A673 (cell line): ENCODE data around the gene GALC. TPM values are rescaled to one million over a fixed set of nuclear protein-coding genes. Genes with fewer than 3 reads are reported as not detected.
"Not testable (repeated sequence)": the region's sequence is repeated elsewhere in the genome, so short reads cannot be mapped to it uniquely, and the experiment has no call there.

ENCODE experiments used
- BruUV-seq: library from RNA; stranded (reverse); fragments of 400-500 nt; replicated peaks from 2 replicates; lab custom pipeline; 2021; lab: Mats Ljungman, UMichigan
- CTCF ChIA-PET: fragments of 300-600 bp; sonication (Branson Sonifier 250); formaldehyde crosslinking; loops from one replicate; lab custom pipeline; 2022; ENCODE audit warnings: antibody characterized with exemption; lab: Charles Lee
- POLR2A ChIA-PET: fragments of 300-600 bp; sonication (Branson Sonifier 250); formaldehyde crosslinking; loops from one replicate; lab custom pipeline; 2022; ENCODE audit warnings: antibody characterized with exemption; ENCODE audit not compliant: low non-redundant PET; lab: Charles Lee
- DNase-seq: peaks from one replicate; pipeline ENCODE4 v3.0.0-alpha.2; 2015; ENCODE audit warnings: low spot score
- H3K27ac ChIP-seq: fragments of 200-600 bp; sonication (generic); 2 replicates; pipeline ENCODE4 v1.5.1; 2016; ENCODE audit warnings: mixed run types, low read depth, mild to moderate bottlenecking, mixed read lengths, antibody characterized with exemption, low read length; ENCODE audit not compliant: poor library complexity, severe bottlenecking
- H3K27me3 ChIP-seq: fragments of 200-600 bp; sonication (generic); replicated peaks from 2 replicates; pipeline ENCODE4 v1.6.1; 2017; ENCODE audit warnings: mixed run types, low read depth, mild to moderate bottlenecking, mixed read lengths, antibody characterized with exemption, low read length; ENCODE audit not compliant: insufficient read depth, poor library complexity
- H3K36me3 ChIP-seq: fragments of 200-600 bp; sonication (generic); 2 replicates; pipeline ENCODE4 v1.6.1; 2016; ENCODE audit warnings: mixed run types, mild to moderate bottlenecking, mixed read lengths, antibody characterized with exemption, low read length; ENCODE audit not compliant: insufficient read depth, poor library complexity, severe bottlenecking
- H3K4me1 ChIP-seq: fragments of 200-600 bp; sonication (generic); 2 replicates; pipeline ENCODE4 v1.6.1; 2017; ENCODE audit warnings: mixed run types, mild to moderate bottlenecking, mixed read lengths, antibody characterized with exemption, low read length; ENCODE audit not compliant: insufficient read depth, poor library complexity, severe bottlenecking
- H3K4me3 ChIP-seq: fragments of 200-600 bp; sonication (generic); 2 replicates; pipeline ENCODE4 v1.5.1; 2016; ENCODE audit warnings: low read depth, mixed run types, mild to moderate bottlenecking, mixed read lengths, low read length; ENCODE audit not compliant: poor library complexity, severe bottlenecking
- H3K9me3 ChIP-seq: fragments of 200-600 bp; sonication (generic); 2 replicates; pipeline ENCODE4 v1.6.1; 2016; ENCODE audit warnings: mixed run types, low read depth, mild to moderate bottlenecking, mixed read lengths, antibody characterized with exemption, low read length; ENCODE audit not compliant: poor library complexity, severe bottlenecking
- CTCF ChIP-seq: fragments of 300-800, 200-600 bp; sonication (generic); conservative IDR thresholded peaks from 2 replicates; pipeline ENCODE4 v1.5.1; 2017; ENCODE audit warnings: low read depth, mild to moderate bottlenecking, antibody characterized with exemption, low read length, moderate library complexity, mixed read lengths
- EZH2 ChIP-seq: fragments of 200-600 bp; sonication (generic); IDR thresholded peaks from 2 replicates; pipeline ENCODE4 v1.6.1; 2017; ENCODE audit warnings: borderline replicate concordance, low read depth, mild to moderate bottlenecking, mixed read lengths, antibody characterized with exemption, low read length; ENCODE audit not compliant: poor library complexity, severe bottlenecking
- intact Hi-C: fragments of 100-400 bp; cut with micrococcal nuclease; formaldehyde crosslinking; loops from one replicate; pipeline ENCODE4 v1.10.0; 2022; ENCODE audit not compliant: unreplicated experiment
- total RNA-seq: library from RNA; stranded (reverse); gene quantifications from 2 replicates; pipeline ENCODE4 v1.2.3, GENCODE V29; 2021

The GALC gene
- total RNA-seq, 1 experiment from 2014 or later: 11.5 TPM

GRCh38 chr14:88029500-88029899 lies 36.5 kb upstream of the GALC start:
- intact Hi-C loops: no loop called here
- Histone ChIP-seq H3K27me3 (peaks cover 17% of the 10 kb centered on the region), H3K9me3 (no peaks in the 10 kb centered on the region), H3K4me1 (no peaks in the 10 kb centered on the region), H3K4me3 (no peak overlapping the region), H3K36me3 (no peaks in the 10 kb centered on the region), H3K27ac (no peak overlapping the region)
- BruUV-seq: no TSS peak
- CTCF ChIA-PET: no interaction called here
- no peak for TF ChIP-seq EZH2
- no peak for TF ChIP-seq CTCF
- POLR2A ChIA-PET: no interaction called here
- DNase-seq: no peak

- intact Hi-C loops: no loop called here
- POLR2A ChIA-PET: no interaction called here
- H3K27ac ChIP-seq: no peak overlapping the region
- no peaks in the 10 kb centered on the region for H3K4me1 ChIP-seq
- H3K27me3 ChIP-seq: peaks cover 17% of the 10 kb centered on the region
- no peaks in the 10 kb centered on the region for H3K9me3 ChIP-seq
- H3K36me3 ChIP-seq: no peaks in the 10 kb centered on the region
- H3K4me3 ChIP-seq: no peak overlapping the region
- no peak for TF ChIP-seq CTCF
- TF ChIP-seq EZH2: no peak
- BruUV-seq: no TSS peak
- CTCF ChIA-PET: no interaction called here
- no peak for DNase-seq
These were observed 33.9 kb upstream of the GALC start for GRCh38 chr14:88026890-88027289.

- ChIA-PET CTCF (no interaction called here), POLR2A (no interaction called here)
- TF ChIP-seq EZH2 (no peak), CTCF (no peak)
- no peak overlapping the region for H3K27ac ChIP-seq
- DNase-seq: no peak
- peaks cover 17% of the 10 kb centered on the region for H3K27me3 ChIP-seq
- H3K4me3 ChIP-seq: no peak overlapping the region
- BruUV-seq: no TSS peak
- no peaks in the 10 kb centered on the region for H3K36me3 ChIP-seq
- no peaks in the 10 kb centered on the region for H3K9me3 ChIP-seq
- intact Hi-C loops: no loop called here
- H3K4me1 ChIP-seq: no peaks in the 10 kb centered on the region
These were observed 32.3 kb upstream of the GALC start for GRCh38 chr14:88025313-88025712.

GRCh38 chr14:88024252-88025086 lies 31.5 kb upstream of the GALC start:
- H3K4me3 ChIP-seq, H3K27ac ChIP-seq, DNase-seq, intact Hi-C loops, H3K9me3 ChIP-seq, H3K36me3 ChIP-seq, BruUV-seq, CTCF ChIA-PET, POLR2A ChIA-PET, H3K4me1 ChIP-seq: not testable (repeated sequence)
- H3K27me3 ChIP-seq: peaks cover 17% of the 10 kb centered on the region
